Lung (tissue), 12 donors: Measurements from ENCODE around the gene ARHGAP22. TPM values are rescaled to one million over a fixed set of nuclear protein-coding genes. Genes with fewer than 3 reads are reported as not detected.

Experiments used
- ATAC-seq: fragments of 200-7000 bp; cut with Tn5 transposase; one replicate; pipeline ENCODE4 v1.9.1; 2020; ENCODE audit warnings: moderate number of reproducible peaks; ENCODE audit not compliant: insufficient read depth, low FRiP score
- DNase-seq, 3 donors: peaks; one replicate each; pipeline ENCODE4 v3.0.0-alpha.2; 2013 to 2017
- H3K27ac ChIP-seq, 2 donors: one replicate each; pipeline ENCODE4 v1.5.1; 2013; ENCODE audit warnings: mild to moderate bottlenecking in 2 of 2, moderate library complexity in 2 of 2, control low read depth in 1 of 2, inconsistent platforms in 1 of 2, low read depth in 1 of 2, low read length in 1 of 2
- H3K27me3 ChIP-seq, 3 donors: one replicate each; pipeline ENCODE4 v1.5.1; 2013; ENCODE audit warnings: low read length in 2 of 3; ENCODE audit not compliant: control insufficient read depth in 3 of 3, insufficient read depth in 3 of 3
- H3K36me3 ChIP-seq, 4 donors: one replicate each; pipeline ENCODE4 v1.5.1; 2013; ENCODE audit warnings: low read length in 4 of 4, mild to moderate bottlenecking in 1 of 4, moderate library complexity in 1 of 4; ENCODE audit not compliant: control insufficient read depth in 4 of 4, insufficient read depth in 4 of 4
- H3K4me1 ChIP-seq, 5 donors: one replicate each; pipeline ENCODE4 v1.5.1; 2013; ENCODE audit warnings: low read length in 5 of 5, mild to moderate bottlenecking in 2 of 5, moderate library complexity in 1 of 5; ENCODE audit not compliant: control insufficient read depth in 5 of 5, insufficient read depth in 5 of 5
- H3K4me3 ChIP-seq: one replicate; pipeline ENCODE4 v1.5.1; 2013; ENCODE audit warnings: mild to moderate bottlenecking, control low read depth, moderate library complexity
- H3K9ac ChIP-seq, 2 donors: one replicate each; pipeline ENCODE4 v1.5.1; 2013; ENCODE audit warnings: low read length in 2 of 2, control low read depth in 1 of 2; ENCODE audit not compliant: insufficient read depth in 1 of 2
- H3K9me3 ChIP-seq, 4 donors: one replicate each; pipeline ENCODE4 v1.5.1; 2013; ENCODE audit warnings: low read length in 3 of 4, mild to moderate bottlenecking in 1 of 4, moderate library complexity in 1 of 4; ENCODE audit not compliant: control insufficient read depth in 4 of 4, insufficient read depth in 3 of 4
- WGBS, 2 donors: extraction: QIAGEN DNeasy Blood & Tissue Kit; methylation state at CpG; one replicate each; pipeline ENCODE4 v1.1.7; 2013; 5-methylcytosine and 5-hydroxymethylcytosine counted together
- polyA plus RNA-seq, 2 donors: library from polyadenylated mRNA; stranded (reverse); fragments of 200-250 nt; gene quantifications; one replicate each; pipeline ENCODE4 v1.2.1, GENCODE V29; 2013
- total RNA-seq, 2 donors: library from RNA; depleted of rRNA in 1 of 2; stranded (reverse); fragments of >200 nt in 1 of 2; gene quantifications; one replicate each; pipeline ENCODE4 v1.2.1, GENCODE V29; 2014 to 2021
- TF ChIP-seq, protein P1 (sequence below): IDR thresholded peaks from 2 replicates; pipeline ENCODE4 v1.5.1; 2012; ENCODE audit warnings: mild to moderate bottlenecking; ENCODE audit errors: control extremely low read depth, extremely low read depth
- donor health status: control.
- donor health status: control.
- donor health status: Bipolar disorder and iron deficiency.
- donor health status: healthy.
- donor health status: DM: yes; HTN: yes; CAD: no.

Gene ARHGAP22
- total and polyA plus RNA-seq, 4 donors, result 3.2 to 6.9 (median 4.1) TPM

DNA sequence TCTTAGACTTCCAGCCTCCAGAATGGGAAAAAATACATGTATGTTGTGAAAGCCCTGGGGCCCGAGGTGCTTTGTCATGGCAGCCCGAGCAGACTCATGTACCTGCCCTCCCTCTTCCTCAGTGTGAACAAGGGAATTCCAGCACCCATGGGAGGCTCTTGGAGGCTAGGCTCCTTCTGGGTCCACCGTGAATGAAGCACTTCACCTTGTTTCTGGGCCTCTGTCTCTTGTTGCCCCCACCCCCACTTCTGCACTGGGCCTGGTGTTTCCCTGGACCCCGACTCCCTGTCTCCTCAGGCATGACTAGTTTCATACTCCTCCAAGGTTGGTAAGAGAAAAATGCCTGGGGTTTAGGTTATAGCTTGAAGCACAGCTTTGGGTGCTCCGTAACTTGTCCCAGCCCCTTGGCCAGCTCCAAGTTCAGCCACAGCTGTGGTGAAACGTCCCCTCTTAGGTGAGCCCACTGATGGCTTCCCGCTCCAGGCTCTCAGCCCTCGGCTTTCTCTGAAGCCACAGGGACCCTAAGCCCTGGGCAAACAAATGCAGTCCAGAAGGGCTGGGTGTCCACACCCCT lies 30.2 kb upstream of the ARHGAP22 start:
- Histone ChIP-seq H3K27ac (no peak overlapping the region), H3K27me3 (no peaks in the 10 kb centered on the region), H3K4me1 (peaks cover 0 to 2% (median 0%) of the 10 kb centered on the region in 5 donors), H3K4me3 (no peak overlapping the region), H3K9me3 (peaks cover 0 to 5% (median 0%) of the 10 kb centered on the region in 4 donors), H3K9ac (no peak overlapping the region), H3K36me3 (no peaks in the 10 kb centered on the region)
- ATAC-seq (no peak), DNase-seq (no peak)
- TF ChIP-seq, protein P1, sequence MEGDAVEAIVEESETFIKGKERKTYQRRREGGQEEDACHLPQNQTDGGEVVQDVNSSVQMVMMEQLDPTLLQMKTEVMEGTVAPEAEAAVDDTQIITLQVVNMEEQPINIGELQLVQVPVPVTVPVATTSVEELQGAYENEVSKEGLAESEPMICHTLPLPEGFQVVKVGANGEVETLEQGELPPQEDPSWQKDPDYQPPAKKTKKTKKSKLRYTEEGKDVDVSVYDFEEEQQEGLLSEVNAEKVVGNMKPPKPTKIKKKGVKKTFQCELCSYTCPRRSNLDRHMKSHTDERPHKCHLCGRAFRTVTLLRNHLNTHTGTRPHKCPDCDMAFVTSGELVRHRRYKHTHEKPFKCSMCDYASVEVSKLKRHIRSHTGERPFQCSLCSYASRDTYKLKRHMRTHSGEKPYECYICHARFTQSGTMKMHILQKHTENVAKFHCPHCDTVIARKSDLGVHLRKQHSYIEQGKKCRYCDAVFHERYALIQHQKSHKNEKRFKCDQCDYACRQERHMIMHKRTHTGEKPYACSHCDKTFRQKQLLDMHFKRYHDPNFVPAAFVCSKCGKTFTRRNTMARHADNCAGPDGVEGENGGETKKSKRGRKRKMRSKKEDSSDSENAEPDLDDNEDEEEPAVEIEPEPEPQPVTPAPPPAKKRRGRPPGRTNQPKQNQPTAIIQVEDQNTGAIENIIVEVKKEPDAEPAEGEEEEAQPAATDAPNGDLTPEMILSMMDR, result no peak
- 64 to 78% methylated on average over 8 of the region's 8 CpGs for WGBS, 2 donors

DNA sequence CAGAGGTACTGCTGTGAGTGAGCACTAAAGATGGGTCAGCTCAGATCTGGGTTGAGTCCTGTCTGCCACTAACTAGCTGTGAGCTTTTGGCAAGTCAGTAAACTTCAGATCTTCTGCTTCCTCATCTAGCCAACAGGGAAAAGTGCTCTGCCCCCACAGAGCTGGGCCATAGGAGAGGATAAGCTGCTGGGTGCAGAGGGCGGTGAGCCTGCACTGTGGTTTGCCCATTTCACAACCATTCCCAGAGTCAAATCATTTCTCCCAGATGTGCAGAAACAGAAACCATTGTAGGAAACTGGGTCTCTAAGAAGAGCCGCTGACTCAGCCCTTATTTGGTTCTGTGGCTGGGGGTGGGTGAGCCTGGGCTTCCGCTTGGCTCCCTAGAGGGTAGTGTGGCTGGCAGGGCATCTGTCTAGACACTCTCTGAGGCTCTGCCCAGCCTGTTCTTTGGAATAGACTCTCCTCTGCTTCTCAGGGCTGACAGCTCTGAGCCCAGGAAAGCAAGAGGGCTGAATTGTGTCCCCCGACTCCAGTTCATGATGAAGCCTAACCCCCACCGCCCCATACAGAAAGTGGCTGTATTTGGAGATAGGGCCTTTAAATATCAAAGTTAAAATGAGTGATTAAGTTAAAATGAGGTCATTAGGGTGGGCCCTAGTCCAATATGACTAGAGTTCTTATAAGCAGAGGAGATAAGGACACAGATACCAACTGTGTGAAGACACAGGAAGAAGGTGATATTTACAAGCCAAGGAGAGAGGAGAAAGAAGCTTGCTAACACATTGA lies 29.5 kb upstream of the ARHGAP22 start:
- ATAC-seq, result peak; percentile 79
- TF ChIP-seq, protein P1, result no peak
- Histone ChIP-seq H3K9me3 (peaks cover 0 to 5% (median 0%) of the 10 kb centered on the region in 4 donors), H3K36me3 (no peaks in the 10 kb centered on the region), H3K9ac (no peak overlapping the region), H3K27ac (no peak overlapping the region), H3K4me1 (peaks cover 0 to 2% (median 0%) of the 10 kb centered on the region in 5 donors), H3K27me3 (no peaks in the 10 kb centered on the region), H3K4me3 (no peak overlapping the region)
- WGBS, 2 donors, result 33 to 55% methylated on average over 5 of the region's 5 CpGs
- DNase-seq, result peak in 2 of 3 donors; percentile 13 to 33

DNA sequence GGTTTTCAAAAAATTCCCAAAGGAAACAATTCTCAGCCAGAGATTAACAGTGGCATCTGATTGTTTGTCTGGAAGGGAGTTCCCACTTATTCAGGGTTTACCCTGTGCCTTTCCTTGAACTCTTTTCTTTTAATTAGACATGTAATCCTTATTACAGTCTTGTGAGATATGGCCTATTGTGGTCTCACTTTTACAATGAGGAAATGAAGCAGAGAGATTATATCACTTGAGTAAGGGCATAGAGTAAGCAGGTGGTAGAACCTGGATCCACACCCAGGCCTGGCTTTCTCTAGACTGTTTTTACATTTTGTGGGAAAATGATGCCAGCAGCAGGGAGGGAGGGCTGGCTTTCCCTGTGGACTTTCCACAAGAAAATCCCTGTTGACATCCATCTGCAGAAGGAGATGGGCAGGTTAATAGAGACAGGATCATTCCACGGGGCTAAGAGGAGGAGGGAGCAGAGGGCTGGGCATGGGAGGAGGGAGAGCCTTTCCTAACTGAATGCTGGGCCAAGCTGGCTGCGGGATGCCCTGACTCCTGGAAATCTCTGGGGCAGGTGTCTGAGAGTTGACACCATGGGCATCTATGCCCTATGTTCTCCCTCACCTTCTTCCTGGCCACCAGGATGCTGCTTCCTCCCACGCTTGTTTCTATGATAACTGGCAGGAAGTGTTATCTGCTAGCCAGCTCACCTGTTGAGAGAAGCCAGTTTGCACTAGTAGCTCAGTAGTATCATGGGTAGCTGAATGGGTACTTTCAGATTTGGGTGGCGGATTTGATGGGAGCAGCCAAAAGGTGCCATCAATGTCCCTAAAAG lies 28.7 kb upstream of the ARHGAP22 start:
- Histone ChIP-seq H3K4me3 (no peak overlapping the region), H3K36me3 (no peaks in the 10 kb centered on the region), H3K27ac (no peak overlapping the region), H3K9ac (no peak overlapping the region), H3K4me1 (peaks cover 0 to 2% (median 0%) of the 10 kb centered on the region in 5 donors), H3K27me3 (no peaks in the 10 kb centered on the region), H3K9me3 (peaks cover 0 to 2% (median 0%) of the 10 kb centered on the region in 4 donors)
- DNase-seq (no peak), ATAC-seq (no peak)
- WGBS, 2 donors, result 63 to 72% methylated on average over 4 of the region's 4 CpGs
- TF ChIP-seq, protein P1, result no peak
